Dermis blood vessel endothelial cell (primary cell): Measurements from ENCODE around the gene TNFSF18. TPM values are rescaled to one million over a fixed set of nuclear protein-coding genes. Genes with fewer than 3 reads are reported as not detected.
"Not testable (repeated sequence)": the region's sequence is repeated elsewhere in the genome, so short reads cannot be mapped to it uniquely, and the experiment has no call there.

Experiments used
- DNase-seq: peaks from one replicate; pipeline ENCODE4 v3.0.0; 2010
- total RNA-seq: library from RNA; depleted of rRNA; stranded (reverse); fragments of >200 nt; gene quantifications from 2 replicates; pipeline ENCODE4 v1.2.3, GENCODE V29; 2014

TNFSF18 gene, protein sequence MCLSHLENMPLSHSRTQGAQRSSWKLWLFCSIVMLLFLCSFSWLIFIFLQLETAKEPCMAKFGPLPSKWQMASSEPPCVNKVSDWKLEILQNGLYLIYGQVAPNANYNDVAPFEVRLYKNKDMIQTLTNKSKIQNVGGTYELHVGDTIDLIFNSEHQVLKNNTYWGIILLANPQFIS
- 17.9 and 38.3 TPM in 2 replicates for total RNA-seq

DNA sequence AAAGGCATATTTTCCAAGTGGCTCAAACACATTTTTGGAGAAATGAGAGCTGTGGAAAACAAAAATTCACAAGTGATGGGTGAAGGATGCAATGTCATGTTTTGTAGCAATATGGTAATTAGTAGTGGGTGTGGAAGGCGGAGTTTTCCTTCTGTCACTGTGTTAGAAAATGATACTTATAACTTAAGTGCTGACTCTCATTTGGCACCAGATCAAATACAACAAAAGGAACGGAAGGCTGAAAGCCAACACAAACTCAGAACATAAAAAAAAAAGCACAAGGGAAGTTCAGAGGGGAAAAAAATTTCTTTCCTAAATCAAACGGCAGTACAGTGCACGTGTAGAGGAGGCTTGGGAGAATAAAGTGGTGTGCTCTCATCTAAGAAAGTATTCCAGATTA lies at the start of gene TNFSF18:
TNFSF18 (minus strand) TSS at position 77 of the 400 bp plus-strand sequence; CDS start at position 32, 45 bp downstream.
- DNase-seq: peak; percentile 93

DNA sequence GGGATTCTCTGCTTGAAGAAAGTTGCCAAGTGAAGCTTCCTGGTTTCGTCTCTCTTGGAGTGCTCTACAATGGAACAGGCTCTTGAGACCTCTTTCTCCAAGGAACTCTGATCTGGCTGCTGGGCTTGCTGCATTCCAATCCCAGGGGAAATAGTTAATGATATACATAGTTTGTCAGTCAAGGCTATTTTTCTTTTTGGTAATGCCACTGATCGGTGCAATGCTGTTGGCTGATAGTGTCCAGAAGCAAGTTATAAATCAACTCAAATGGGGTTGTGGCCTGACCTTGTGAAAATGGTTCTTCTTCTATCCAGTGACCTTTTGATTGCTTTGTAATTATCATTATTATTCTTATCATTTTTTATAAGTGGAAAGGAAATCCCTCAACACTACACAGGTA lies 48.4 kb upstream of the TNFSF18 start:
- no peak for DNase-seq

DNA sequence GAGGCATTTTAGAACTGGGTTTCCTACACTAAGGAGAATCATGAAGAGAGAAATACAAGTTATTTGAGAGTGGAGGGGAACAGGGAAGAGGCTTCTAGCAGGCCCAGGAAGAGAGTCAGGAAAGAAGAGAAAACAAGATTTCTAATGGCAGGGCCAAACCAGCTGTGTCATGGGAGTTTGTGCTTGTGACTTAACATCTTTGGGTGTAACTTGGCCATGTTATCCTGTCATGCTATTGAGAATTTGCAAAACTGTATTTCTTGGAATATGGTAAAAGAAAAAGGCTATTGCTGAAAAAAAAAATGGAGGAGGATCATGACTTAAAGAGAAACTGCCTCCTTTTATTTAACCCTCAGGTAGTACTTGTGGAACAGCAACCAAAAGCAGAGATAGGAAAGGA lies 47.4 kb upstream of the TNFSF18 start:
- no peak for DNase-seq

DNA sequence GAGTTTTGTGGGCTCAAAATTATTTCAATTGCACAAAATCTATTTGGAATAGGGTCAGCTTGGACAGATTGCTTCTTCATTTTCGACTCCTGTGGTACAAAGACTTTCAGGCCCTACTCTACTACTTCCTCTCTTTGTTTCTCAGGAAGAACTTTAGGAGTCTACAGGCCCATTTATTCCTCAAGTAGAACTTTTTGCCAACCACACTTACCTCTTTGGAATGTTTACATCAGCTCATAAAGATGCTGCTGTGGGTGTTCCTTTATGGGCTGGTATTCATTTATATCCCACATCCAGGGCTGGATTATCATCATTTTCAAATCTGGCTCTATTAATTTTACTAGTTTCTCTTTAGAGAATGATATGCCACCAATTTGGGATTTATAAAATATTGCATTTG lies 46.3 kb upstream of the TNFSF18 start:
- DNase-seq: peak; percentile 53

DNA sequence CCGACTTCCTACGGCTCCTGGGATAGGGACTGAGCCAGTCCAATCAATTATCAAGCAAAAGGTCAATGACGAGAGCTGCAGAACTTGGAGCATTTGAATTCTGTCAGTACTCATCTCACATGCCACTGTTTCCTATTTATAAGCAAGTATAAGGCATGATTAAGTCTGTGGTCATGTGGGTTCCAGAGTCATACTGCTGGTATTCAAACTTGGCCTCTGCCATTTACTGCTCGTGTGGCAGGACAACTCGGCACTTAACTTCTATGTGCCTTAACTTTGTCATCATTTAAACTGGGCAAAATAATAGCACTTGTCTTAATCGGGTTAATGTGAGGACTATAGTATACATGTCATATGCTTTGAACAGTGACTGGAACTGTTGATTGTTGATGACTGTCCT lies 44.9 kb upstream of the TNFSF18 start:
- DNase-seq: no peak

DNA sequence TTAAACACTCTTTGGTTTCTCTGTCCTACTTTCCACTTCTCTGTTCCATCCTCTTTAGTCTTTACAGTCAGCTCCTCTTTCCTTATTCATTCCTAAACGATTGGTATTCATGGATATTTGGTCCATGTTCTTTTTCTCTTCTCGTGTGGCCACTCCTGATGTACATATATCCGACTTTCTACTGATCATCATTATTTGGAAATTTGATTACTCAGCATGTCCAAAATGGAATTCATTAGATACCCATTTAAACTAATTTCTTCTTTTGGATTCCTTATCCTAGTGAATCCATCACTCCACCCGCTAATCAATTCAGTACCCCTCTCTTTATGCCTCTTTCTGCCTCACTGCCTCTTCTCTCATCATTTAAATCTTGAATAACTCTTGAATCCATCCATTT lies 43.8 kb upstream of the TNFSF18 start:
- DNase-seq: no peak

DNA sequence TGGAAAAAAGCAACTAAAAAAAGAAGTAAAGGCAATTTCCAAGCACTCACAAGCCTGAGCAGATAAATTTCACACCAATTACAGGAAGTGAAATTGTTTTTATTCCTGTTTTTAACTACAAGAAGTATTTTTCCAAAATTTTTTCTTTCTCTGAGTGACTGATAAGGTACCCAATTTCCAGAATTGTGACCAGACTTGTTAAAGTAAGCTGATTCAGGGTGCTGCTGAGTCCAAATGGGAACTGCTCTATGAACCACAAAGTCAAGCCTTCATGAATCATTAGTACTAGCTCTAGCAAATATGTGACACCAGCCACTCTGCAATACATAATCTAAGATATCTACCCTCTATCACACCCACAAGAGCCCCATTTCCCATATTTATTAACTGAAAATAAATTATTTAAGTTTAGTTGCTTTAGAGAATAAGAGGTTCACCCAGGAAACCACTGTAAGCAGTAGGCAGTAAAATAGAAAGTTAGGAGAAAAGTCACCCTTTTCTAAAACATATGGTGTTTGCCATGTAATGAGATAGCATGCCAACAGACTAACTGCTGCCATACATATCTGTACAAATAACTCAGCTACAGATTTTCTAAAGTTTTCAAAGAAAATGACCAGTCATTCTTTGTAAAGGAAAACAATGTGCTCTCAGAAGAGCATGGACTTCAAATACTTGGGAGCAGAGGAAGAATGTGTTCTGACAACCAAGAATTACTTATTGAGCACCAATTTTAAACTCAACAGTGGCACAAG lies 43.1 kb upstream of the TNFSF18 start:
- no peak for DNase-seq

DNA sequence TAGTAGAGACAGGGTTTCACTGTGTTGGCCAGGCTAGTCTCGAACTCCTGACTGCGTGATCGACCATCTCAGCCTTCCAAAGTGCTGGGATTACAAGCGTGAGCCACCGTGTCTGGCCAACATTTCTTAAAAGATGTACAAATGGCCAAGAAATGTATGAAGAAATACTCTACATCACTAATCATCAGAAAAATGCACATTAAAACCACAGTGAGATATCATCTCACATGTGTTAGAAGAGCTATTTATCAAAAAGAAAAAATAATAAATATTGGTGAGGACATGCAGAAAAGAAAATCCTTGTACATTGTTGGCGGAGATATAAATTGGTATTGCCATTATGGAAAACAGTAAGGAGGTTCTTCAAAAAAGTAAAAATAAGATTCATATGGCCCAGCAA lies 33.6 kb upstream of the TNFSF18 start:
- no peak for DNase-seq

DNA sequence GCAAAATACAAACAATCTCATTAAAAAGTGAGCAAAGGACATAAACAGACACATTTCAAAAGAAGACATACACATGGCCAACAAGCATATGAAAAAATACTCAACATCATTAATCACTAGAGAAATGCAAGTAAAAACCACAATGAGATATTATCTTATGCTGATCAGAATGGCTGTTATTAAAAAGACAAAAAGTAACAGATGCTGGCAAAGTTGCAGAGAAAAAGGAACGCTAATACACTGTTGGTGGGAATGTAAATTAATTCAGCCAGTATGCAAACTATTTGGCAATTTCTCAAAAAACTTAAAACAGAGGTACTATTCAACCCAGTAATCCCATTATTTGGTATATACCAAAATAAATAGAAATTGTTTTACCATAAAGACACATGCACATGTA lies 32.2 kb upstream of the TNFSF18 start:
- no peak for DNase-seq

DNA sequence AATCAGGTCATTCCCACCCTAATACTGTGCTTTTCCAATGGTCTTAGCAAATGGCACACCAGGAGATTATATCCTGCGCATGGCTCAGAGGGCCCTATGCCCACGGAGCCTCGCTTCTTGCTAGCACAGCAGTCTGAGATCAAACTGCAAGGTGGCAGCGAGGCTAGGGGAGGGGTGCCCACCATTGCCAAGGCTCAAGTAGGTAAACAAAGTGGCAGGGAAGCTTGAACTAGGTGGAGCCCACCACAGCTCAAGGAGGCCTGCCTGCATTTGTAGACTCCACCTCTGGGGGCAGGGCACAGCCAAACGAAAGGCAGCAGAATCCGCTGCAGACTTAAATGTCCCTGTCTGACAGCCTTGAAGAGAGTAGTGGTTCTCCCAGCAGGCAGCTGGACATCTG lies 23.5 kb upstream of the TNFSF18 start:
- not testable (repeated sequence) for DNase-seq

DNA sequence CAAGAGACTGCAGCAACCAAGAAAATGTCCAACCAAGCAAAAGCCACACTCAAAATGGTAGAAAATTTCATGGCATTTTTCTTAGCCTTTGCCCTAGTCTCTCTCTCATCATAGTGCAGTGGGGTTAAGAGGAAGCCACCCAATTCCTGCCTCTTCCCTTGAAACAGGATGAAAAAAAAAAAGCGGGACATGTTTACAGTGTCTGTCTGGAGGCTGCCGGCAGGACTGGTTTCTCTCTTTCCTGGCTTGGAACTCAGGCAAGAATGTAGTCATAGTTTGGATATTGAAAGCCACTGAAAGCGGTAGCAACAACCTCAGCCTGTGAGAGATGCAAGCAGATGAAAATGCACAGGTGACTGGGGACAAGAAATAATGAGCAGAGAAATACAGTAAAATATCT lies 13.3 kb upstream of the TNFSF18 start:
- DNase-seq: peak; percentile 63

DNA sequence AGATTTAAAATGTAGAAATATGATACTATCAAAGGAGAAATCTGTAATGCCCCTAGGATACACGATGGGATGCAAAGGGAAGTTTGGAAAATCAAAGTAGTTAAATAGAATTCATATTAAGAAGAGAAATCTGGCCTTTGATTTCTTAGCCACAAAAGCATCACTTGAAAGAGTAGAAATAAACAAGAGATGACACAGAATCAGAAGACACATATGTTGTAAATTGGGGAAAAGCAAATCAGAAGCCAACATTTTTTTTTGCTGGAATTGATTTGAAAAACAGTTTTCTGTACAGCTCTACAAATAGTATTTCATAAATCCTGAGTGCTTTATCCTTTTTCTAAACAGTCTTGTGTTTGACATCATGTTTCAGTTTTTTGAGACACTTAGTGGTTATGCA lies 12.4 kb upstream of the TNFSF18 start:
- no peak for DNase-seq

DNA sequence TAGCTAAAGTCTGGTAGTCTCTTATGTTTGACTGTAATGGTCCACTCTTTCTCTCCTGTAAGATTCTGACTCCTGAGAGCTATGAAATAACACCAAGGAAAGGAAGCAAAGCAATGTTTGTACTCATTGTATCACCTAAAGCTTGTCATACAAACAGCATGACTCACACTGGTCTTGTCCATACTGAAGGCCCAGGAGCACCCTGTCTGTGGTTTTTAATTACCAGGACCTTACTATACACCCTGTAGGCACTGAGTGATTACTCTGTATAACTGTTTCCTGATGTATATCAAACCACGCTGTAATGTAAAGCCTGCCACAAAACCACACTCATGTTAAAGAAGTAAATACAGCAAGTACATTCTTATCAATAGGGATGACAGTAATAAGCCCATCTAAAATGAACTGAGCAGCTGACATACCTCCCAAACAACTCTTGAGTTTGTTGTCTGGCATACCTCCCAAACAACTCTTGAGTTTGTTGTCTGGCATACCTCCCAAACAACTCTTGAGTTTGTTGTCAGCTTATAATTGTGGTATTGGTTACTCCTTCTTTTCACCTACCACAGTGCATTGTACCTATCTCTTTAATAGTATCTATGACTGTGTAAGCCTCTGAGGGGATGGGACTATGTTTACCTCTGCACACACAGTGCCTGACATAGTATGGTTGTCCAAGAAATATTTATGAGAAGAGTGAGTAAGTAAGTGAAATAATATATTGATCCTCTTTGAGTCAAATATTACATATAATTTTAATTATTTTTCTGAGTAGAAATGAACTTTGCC lies 11.6 kb upstream of the TNFSF18 start:
- DNase-seq: peak; percentile 21

DNA sequence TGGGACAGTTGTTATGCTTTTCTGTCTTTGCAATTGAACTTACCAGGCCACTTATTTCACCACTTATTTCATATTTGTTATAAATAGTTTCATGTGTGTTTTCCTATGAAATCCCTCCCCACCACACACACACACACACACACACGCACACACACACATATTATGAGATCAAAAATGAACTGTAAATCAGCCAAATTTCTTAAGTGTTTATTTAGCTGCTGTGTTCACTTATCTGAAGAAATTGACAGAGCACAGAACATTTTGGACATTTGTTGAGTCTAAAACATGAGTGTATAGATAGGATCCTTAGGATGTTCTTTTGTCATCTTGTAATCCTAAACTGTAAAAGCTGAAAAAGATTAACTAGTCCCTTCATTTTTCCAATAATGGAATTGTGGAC lies 7.8 kb upstream of the TNFSF18 start:
- no peak for DNase-seq

DNA sequence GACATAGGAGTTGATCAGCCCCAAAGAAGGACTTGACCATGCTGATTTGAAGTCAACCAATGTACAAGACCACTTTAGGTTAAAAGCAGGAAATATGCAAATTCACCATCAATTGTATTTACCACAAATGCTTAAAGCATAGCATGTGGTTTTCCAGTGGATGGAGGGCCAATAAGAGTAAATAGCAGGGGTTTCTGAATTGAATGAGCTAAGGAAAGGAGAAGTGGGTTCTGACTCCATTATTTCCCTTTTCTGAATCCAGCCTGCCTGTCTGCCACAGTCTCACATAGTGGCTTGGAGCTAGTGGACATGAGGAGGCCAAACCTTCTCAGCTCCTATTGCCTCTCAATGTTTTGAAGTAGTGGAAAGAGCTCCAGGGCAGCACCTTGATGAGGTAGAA lies 7.2 kb upstream of the TNFSF18 start:
- no peak for DNase-seq

DNA sequence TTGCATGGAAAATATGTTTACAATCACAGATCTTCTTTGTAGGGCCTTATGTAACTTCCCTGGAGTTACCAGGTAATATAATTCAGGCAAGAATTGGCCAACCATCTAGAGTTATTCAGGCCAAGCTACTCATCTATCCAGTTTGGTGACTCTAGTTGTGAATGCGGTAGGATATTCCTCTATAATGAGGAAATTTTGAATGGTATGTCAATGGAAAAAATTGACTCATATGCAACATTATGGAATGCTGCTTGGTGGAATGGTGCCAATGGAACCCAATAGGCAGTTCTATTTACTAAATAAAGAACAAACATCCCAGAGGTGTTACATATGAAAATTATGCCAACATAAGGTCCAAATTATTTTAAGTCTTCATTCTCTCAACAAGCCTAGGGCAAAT lies 5.6 kb upstream of the TNFSF18 start:
- no peak for DNase-seq

DNA sequence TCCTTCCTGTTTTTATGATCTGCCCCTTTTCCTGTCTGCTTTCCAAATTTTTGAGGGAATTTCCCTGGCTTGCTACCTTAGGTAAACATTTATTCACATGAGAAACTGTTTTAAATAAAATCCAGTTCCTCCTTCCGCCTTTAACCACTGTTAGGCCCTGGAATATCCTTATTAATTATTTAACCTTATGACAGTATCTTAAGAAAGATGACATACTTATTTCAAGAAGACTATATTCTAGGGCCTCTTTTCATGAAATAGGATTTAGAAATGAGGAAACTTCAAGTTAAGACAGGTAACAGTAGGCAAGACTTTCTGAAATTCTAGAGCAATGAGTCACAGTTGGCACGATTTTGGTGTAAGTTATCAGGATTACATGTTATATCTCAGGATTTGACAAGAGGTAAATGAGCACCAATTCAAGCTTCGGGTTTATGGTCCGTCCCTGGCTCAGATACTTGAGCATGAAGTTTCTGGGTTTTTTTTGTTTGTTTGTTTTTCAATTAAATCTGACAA lies 2.0 kb upstream of the TNFSF18 start:
- DNase-seq: peak; percentile 48

DNA sequence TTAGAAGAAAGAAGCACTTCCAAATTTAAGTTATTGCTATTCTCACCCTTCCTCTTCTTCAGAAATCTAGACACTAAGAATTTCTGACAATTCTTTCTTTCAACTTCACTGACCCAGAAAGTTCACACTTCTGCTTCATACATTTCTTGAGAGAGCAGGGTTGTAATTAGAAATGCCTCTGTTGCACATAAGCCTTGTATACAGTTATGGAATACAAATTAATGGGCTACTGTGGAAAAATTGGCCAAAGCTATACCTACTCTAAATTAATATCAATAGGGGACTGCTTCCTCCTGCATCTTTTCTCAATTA lies 1.5 kb downstream of the TNFSF18 start:
- peak; percentile 9 for DNase-seq

DNA sequence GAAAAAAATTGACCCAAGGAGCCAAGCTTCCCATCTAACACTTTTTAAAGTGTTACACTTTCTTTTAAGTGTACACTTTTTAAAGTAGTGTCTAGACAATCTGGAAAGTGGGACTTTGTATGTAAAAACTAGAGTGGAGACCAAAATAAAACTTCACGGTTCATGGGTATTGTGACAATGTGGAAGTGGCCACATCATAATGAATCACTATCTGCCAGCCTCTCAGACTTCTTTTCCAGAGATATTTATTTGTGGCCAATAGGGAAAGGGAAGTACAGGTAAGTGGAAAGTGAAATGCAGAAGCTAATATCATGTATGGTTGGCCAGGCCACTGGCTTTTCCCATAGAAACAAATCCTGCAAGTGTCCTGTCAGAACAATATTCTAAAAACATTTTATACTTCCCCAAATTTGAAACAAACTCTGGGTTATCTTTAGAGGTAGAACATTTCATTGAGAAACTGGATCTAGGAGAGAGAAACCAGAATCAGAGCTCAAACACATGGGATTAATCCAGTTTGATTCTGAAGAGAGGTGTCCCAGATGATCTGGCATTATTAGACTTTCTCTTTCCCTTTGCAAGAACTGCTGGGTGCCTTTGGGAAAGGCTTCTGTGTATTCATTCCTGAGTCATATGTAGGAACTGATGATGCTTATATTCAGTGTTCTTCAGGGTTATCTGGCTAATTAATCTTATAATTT lies 2.0 kb downstream of the TNFSF18 start:
- DNase-seq: peak; percentile 59

DNA sequence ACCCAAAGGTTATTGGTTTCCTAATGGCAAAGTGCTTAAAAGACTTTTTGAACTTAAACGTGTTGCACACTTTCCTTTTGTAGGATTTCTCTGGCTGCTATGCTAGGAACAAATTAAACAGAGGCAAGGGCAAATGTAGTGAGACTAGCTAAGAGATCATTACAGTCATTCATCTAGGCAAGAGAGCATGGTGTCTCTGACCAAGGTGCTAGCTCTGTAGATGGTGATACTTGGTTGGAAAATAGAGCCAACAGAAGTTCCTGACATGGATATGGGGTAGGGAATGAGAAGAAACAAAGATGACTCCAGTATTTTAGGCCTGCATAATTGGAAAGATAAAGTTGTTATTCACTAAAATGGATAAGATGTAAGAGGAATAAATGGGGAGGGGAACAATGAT lies 6.1 kb downstream of the TNFSF18 start:
- peak; percentile 17 for DNase-seq

DNA sequence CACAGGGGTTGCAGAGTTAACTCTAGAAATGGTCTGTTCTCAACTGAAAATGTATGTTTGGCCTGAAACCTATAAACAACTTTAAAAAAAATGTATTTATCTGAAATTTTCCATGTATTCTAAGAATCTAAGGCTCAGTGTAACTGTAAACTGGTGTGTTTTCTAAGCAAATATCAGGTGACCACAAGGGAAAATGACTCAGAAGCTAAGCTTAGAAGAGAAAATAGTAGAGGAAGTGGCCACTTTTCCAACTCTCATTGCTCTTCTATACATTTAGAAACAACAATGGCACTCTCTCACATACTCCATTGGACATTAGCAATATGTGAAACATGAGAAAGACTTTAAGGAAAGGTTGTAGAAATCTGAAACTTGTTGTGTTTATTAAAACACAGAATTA lies 7.5 kb downstream of the TNFSF18 start:
- peak; percentile 61 for DNase-seq

DNA sequence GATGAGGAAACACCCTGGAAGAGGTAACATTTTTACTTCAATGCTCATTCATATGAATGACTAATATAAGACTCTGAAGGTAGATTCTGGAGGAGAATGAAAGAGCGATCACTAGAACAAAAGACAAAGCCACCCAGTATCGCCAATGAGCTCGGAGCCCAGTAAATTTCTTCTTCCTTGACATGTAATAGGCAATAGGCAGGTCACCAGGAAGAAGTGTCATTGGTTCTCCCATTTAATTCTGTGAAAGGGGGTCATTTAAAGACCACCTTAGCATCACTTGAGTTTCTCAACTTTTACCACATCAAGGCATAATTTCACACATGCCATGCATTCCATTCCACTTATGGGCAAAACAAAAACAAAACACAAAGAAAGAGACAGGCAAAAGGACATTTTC lies 7.9 kb downstream of the TNFSF18 start:
- peak; percentile 41 for DNase-seq

DNA sequence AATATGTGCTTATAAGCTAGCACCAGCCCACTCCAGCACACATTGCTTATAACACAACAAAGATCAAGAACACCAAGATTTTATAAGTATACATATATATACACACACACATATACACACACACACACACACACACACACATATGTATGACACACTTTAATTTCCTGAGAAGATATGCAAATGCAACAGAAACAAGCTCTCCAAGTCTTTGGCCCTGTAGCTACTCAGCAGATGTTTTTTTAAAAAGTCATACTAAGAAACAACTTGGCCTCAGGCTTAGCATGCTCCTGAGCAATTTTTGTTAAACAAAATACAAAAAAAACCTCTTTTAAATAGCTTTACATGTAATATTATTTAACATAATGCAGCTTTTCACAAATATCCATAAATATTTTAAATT lies 11.1 kb downstream of the TNFSF18 start:
- no peak for DNase-seq
